ENCODE results near the gene TOPORS. TPM values are rescaled to one million over a fixed set of nuclear protein-coding genes. Genes with fewer than 3 reads are reported as not detected.
"Not testable (repeated sequence)": the region's sequence is repeated elsewhere in the genome, so short reads cannot be mapped to it uniquely, and the experiment has no call there.

The TOPORS gene
- total and polyA plus RNA-seq, 2 donors from 2014 or later = 8.1 to 15.6 TPM

DNA sequence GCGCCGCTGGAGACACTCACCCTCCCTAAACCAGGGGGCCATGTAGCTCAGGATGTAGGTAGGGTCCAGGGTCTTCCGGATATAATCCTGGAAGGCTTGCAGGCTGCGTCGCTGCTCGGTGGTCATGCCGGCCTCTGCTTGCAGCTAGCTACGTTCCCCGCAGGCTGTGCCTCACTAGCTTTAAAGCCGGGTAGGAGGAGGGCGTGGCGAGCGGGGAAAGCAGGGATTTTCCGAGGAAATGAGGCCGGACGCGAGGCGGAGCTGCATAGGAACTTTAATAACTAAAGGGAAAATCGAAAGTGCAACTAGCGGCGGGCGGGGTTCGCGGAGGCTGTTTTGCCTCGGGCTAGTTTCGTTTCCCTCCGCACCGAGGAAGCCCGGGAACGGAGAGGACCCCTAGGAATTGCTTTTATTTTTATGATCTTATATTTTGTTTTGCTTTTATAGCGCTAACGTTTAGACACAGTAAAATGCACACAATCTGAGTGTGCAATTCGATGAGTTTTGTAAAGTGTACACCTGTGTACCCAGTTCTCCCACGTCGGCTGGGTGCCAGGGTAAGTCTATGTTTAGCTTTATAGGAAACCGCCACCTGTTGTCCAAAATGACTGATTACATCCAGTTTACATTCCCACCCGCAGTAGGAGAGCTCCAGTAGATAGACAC, 26.2 kb downstream of the TOPORS start, which contains the start of gene RIGI:
Gene RIGI, minus strand, starts transcription at position 156 of the 666 bp plus-strand sequence. Its CDS starts 30 bp downstream, at position 126.
- DNase-seq (peak; percentile 92 to 97 (median 95)), FAIRE-seq (peak; percentile 85)
- Histone ChIP-seq H3K36me3 (ENCODE audit: control insufficient read depth in 2 of 3, insufficient read depth in 3 of 3, low read length in 3 of 3) (no peaks in the 10 kb centered on the region), H3K9ac (ENCODE audit: low read length in 3 of 3) (peak within 1 kb of the TSS; percentile 61 to 98 (median 83)), H3K27me3 (ENCODE audit: control insufficient read depth, insufficient read depth, low read length) (no peaks in the 10 kb centered on the region), H3K4me3 (ENCODE audit: low read length in 3 of 3) (peak within 1 kb of the TSS; percentile 88 to 99 (median 96)), H3K27ac (ENCODE audit: low read depth in 2 of 2, low read length in 2 of 2) (peak within 1 kb of the TSS; percentile 77 to 86), H3K9me3 (ENCODE audit: control insufficient read depth in 2 of 3, insufficient read depth in 1 of 3, low read length in 3 of 3) (no peaks in the 10 kb centered on the region), H3K4me1 (ENCODE audit: control insufficient read depth in 2 of 3, insufficient read depth in 2 of 3, low read depth in 1 of 3, low read length in 3 of 3) (peaks cover 0 to 7% (median 3%) of the 10 kb centered on the region in 3 donors)
- TF ChIP-seq, protein P1, sequence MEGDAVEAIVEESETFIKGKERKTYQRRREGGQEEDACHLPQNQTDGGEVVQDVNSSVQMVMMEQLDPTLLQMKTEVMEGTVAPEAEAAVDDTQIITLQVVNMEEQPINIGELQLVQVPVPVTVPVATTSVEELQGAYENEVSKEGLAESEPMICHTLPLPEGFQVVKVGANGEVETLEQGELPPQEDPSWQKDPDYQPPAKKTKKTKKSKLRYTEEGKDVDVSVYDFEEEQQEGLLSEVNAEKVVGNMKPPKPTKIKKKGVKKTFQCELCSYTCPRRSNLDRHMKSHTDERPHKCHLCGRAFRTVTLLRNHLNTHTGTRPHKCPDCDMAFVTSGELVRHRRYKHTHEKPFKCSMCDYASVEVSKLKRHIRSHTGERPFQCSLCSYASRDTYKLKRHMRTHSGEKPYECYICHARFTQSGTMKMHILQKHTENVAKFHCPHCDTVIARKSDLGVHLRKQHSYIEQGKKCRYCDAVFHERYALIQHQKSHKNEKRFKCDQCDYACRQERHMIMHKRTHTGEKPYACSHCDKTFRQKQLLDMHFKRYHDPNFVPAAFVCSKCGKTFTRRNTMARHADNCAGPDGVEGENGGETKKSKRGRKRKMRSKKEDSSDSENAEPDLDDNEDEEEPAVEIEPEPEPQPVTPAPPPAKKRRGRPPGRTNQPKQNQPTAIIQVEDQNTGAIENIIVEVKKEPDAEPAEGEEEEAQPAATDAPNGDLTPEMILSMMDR (IDR thresholded peaks at IDR 0.05; ENCODE audit: borderline replicate concordance, extremely low read depth, insufficient read depth) = peak; percentile 42
- intact Hi-C loops (cut with DNase I) = no loop called here

DNA sequence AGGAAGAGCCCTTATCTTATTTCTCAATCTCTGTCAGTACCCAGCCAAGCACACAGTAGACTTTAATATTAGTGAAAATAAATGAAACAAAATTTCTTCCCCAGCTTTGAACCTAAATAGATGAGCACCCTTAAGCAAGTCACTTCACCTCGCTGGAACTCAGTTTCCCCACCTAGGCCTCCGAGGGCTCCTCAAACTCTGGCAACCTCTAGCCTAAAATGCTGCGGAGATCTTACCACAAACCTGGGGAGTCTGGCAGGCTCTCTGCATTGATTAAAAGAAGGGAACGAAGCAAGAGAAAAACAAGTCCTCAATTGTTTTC, 26.7 kb downstream of the TOPORS start:
- TF ChIP-seq, protein P1 (IDR thresholded peaks at IDR 0.05; ENCODE audit: borderline replicate concordance, extremely low read depth, insufficient read depth) = no peak
- H3K27ac ChIP-seq (ENCODE audit: low read depth in 2 of 2, low read length in 2 of 2) = peak overlapping the region; percentile 73 to 77

DNA sequence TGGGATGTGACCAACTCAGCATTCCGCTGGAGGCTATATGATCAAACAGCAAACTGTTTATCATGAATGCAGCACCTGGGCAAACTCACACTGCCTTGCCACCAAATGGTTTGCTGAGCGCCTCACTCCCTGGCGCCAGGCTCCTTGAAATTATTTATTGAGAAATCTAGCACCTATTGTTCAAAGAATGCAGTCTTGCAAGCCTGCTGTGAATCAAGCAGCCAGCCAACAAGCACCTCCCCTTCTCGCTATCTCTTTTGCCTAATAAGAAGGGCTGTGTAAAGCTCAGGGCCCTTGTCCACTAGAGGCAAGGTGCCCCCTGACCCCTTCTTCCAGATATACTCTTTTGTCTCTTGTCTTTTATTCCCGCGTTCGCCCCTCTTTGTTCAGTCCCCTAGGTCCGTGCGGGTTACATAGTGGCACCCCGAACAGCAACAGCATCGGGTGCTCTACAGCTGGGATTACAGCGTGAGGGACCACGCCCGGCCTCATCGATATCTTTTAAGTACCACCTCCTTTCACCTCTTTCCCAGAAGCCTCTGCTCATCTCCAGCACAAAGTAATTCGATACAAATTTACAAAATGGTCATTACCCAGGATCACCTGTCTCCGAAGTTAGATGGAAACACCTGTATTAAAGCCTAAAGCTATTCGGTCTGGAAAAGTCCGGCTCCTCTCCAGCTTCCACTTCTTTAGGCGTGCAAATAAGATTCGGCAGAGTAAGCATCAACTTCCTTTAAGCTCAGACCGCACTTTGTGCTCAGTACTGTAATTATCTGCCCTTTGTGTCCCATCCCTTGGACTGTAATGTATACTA, 27.3 kb downstream of the TOPORS start:
- no peak for FAIRE-seq
- H3K27ac ChIP-seq (ENCODE audit: low read depth in 2 of 2, low read length in 2 of 2) = peak overlapping the region in 1 of 2 donors; percentile 73
- DNase-seq = peak in 4 of 5 donors; percentile 9 to 52 (median 46)
- peak overlapping the region; percentile 88 to 99 (median 96) for H3K4me3 ChIP-seq (ENCODE audit: low read length in 3 of 3)
- H3K4me1 ChIP-seq (ENCODE audit: control insufficient read depth in 2 of 3, insufficient read depth in 2 of 3, low read depth in 1 of 3, low read length in 3 of 3) = peaks cover 0 to 7% (median 3%) of the 10 kb centered on the region in 3 donors
- TF ChIP-seq, protein P1 (IDR thresholded peaks at IDR 0.05; ENCODE audit: borderline replicate concordance, extremely low read depth, insufficient read depth) = no peak
- H3K9me3 ChIP-seq (ENCODE audit: control insufficient read depth in 2 of 3, insufficient read depth in 1 of 3, low read length in 3 of 3) = no peaks in the 10 kb centered on the region
- H3K9ac ChIP-seq (ENCODE audit: low read length in 3 of 3) = peak overlapping the region; percentile 6 to 98 (median 83)
- intact Hi-C loops (cut with DNase I) = no loop called here
- no peaks in the 10 kb centered on the region for H3K36me3 ChIP-seq (ENCODE audit: control insufficient read depth in 2 of 3, insufficient read depth in 3 of 3, low read length in 3 of 3)
- no peaks in the 10 kb centered on the region for H3K27me3 ChIP-seq (ENCODE audit: control insufficient read depth, insufficient read depth, low read length)

More for the DNA sequence above, 26.7 kb downstream of the TOPORS start:
- Histone ChIP-seq H3K9ac (ENCODE audit: low read length in 3 of 3) (peak overlapping the region; percentile 14 to 98 (median 83)), H3K4me3 (ENCODE audit: low read length in 3 of 3) (peak overlapping the region; percentile 88 to 99 (median 96)), H3K9me3 (ENCODE audit: control insufficient read depth in 2 of 3, insufficient read depth in 1 of 3, low read length in 3 of 3) (no peaks in the 10 kb centered on the region), H3K4me1 (ENCODE audit: control insufficient read depth in 2 of 3, insufficient read depth in 2 of 3, low read depth in 1 of 3, low read length in 3 of 3) (peaks cover 0 to 7% (median 3%) of the 10 kb centered on the region in 3 donors), H3K27me3 (ENCODE audit: control insufficient read depth, insufficient read depth, low read length) (no peaks in the 10 kb centered on the region), H3K36me3 (ENCODE audit: control insufficient read depth in 2 of 3, insufficient read depth in 3 of 3, low read length in 3 of 3) (no peaks in the 10 kb centered on the region)
- intact Hi-C loops (cut with DNase I) = no loop called here
- DNase-seq = peak in 1 of 5 donors; percentile 56
- FAIRE-seq = no peak

DNA sequence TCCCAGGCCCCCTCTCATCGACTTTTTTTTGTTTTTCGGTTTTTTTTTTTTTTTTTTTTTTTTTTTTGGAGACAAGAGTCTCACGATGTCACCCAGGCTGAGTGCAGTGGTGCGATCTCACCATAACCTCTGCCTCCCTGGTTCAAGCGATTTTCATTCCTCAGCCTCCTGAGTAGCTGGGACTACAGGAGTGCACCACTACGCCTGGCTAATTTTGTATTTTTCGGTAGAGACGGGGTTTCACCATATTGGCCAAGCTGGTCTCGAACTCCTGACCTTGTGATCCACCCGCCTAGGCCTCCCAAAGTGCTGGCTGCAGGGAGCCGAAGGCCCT, 27.9 kb downstream of the TOPORS start:
- H3K9ac ChIP-seq (ENCODE audit: low read length in 3 of 3); H3K27me3 ChIP-seq (ENCODE audit: control insufficient read depth, insufficient read depth, low read length); H3K27ac ChIP-seq (ENCODE audit: low read depth in 2 of 2, low read length in 2 of 2); FAIRE-seq; intact Hi-C loops (cut with DNase I); H3K4me1 ChIP-seq (ENCODE audit: control insufficient read depth in 2 of 3, insufficient read depth in 2 of 3, low read depth in 1 of 3, low read length in 3 of 3); H3K9me3 ChIP-seq (ENCODE audit: control insufficient read depth in 2 of 3, insufficient read depth in 1 of 3, low read length in 3 of 3); H3K36me3 ChIP-seq (ENCODE audit: control insufficient read depth in 2 of 3, insufficient read depth in 3 of 3, low read length in 3 of 3); DNase-seq: not testable (repeated sequence)
- H3K4me3 ChIP-seq (ENCODE audit: low read length in 3 of 3) = peak overlapping the region in 2 of 3 donors; percentile 88 to 96

Data from kidney (tissue), 14 donors.